Activated T-cell treated with anti-CD3 and anti-CD28 coated beads, Interleukin-2, amount 50 U/mL, for 72 hours (primary cell): ENCODE measurements around the gene CNTFR. TPM values are rescaled to one million over a fixed set of nuclear protein-coding genes. Genes with fewer than 3 reads are reported as not detected.

Experiments
- ATAC-seq, 2 donors: fragments of 150-1000 bp; cut with Tn5 transposase; replicated peaks in 1 of 2; 2 replicates each; pipeline ENCODE4 v1.10.0; 2021; ENCODE audit warnings: moderate library complexity in 2 of 2, mild to moderate bottlenecking in 1 of 2
- DNase-seq, 2 donors: peaks; one replicate each; pipeline ENCODE4 v3.0.0; 2021 to 2022; ENCODE audit warnings: mixed read lengths in 1 of 2
- H3K27ac Mint-ChIP-seq: one replicate; pipeline ENCODE4 v1.8.0; 2022; ENCODE audit warnings: mild to moderate bottlenecking, moderate library complexity, mixed read lengths
- H3K27me3 Mint-ChIP-seq: one replicate; pipeline ENCODE4 v1.8.0; 2022; ENCODE audit warnings: low read depth, mixed read lengths
- H3K36me3 Mint-ChIP-seq, 2 donors: one replicate each; pipeline ENCODE4 v1.8.0; 2022; ENCODE audit warnings: mixed read lengths in 2 of 2, mild to moderate bottlenecking in 1 of 2; ENCODE audit not compliant: insufficient read depth in 2 of 2
- H3K4me1 Mint-ChIP-seq: one replicate; pipeline ENCODE4 v1.8.0; 2022; ENCODE audit warnings: low read depth, mixed read lengths
- H3K4me3 Mint-ChIP-seq, 2 donors: one replicate each; pipeline ENCODE4 v1.8.0; 2022; ENCODE audit warnings: mild to moderate bottlenecking in 2 of 2, mixed read lengths in 2 of 2, moderate library complexity in 2 of 2
- H3K9me3 Mint-ChIP-seq, 2 donors: one replicate each; pipeline ENCODE4 v1.8.0; 2022; ENCODE audit warnings: mixed read lengths in 2 of 2
- total RNA-seq, 2 donors: library from RNA; stranded (reverse); gene quantifications; one replicate each; pipeline ENCODE4 v1.2.3, GENCODE V29; 2022

CNTFR gene
- total RNA-seq, 2 donors from 2014 or later: not detected

GRCh38 chr9:34578241-34579103 lies 11.1 kb downstream of the CNTFR start:
- H3K27me3 Mint-ChIP-seq: peaks cover 70% of the 10 kb centered on the region
- H3K27ac Mint-ChIP-seq: no peak overlapping the region
- no peaks in the 10 kb centered on the region for H3K36me3 Mint-ChIP-seq
- peaks cover 12% of the 10 kb centered on the region for H3K4me1 Mint-ChIP-seq
- peak; percentile 20 to 24 for DNase-seq
- no peaks in the 10 kb centered on the region for H3K9me3 Mint-ChIP-seq
- peak overlapping the region in 1 of 2 donors; percentile 49 for H3K4me3 Mint-ChIP-seq
- peak; percentile 55 to 67 for ATAC-seq

GRCh38 chr9:34577400-34578240 lies 11.9 kb downstream of the CNTFR start:
- peak overlapping the region; percentile 48 to 79 for H3K4me3 Mint-ChIP-seq
- no peaks in the 10 kb centered on the region for H3K36me3 Mint-ChIP-seq
- peaks cover 12% of the 10 kb centered on the region for H3K4me1 Mint-ChIP-seq
- peaks cover 64% of the 10 kb centered on the region for H3K27me3 Mint-ChIP-seq
- DNase-seq: no peak
- peak in 1 of 2 donors; percentile 26 for ATAC-seq
- H3K27ac Mint-ChIP-seq: no peak overlapping the region
- H3K9me3 Mint-ChIP-seq: no peaks in the 10 kb centered on the region

- H3K4me3 Mint-ChIP-seq: peak overlapping the region; percentile 48 to 79
- no peak overlapping the region for H3K27ac Mint-ChIP-seq
- ATAC-seq (no peak), DNase-seq (no peak)
- H3K4me1 Mint-ChIP-seq: peaks cover 12% of the 10 kb centered on the region
- no peaks in the 10 kb centered on the region for H3K36me3 Mint-ChIP-seq
- H3K27me3 Mint-ChIP-seq: peaks cover 59% of the 10 kb centered on the region
- no peaks in the 10 kb centered on the region for H3K9me3 Mint-ChIP-seq
These were observed 12.7 kb downstream of the CNTFR start for GRCh38 chr9:34576597-34577399.

DNA sequence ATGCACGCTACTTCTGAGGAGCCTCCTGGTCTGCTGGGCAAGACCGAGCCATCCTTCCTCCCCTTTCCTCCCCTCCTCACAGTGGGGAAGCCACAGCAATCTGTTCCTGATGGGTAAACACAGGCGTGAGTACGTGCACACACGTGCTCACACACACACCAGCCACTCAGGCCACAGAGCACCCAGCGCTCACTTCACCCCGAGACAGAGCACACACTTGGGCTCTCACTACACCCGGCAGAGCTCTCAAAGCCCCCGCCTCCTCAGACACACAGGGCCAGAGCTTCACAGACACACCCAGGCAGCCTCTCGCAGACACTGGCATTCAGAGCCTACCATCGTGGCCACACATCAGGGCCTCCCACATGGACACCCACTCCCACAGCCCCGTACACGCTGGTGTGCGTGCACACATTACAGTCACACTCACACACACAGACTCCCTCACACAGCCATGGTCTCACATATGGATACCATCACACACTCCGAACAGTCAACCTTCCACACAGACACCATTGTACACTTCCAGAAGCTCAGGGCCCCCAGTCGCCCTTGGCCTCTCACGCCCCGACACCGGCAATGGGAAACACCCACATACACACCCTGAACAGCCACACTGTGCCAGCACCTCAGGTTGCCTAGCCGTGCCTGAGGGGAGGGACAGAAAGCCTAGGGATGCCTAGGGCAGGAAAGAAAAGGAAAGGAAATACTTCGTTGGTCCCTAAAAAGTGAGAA lies 13.5 kb downstream of the CNTFR start:
- no peak for ATAC-seq
- Mint-ChIP-seq H3K27me3 (peaks cover 51% of the 10 kb centered on the region), H3K4me3 (no peak overlapping the region), H3K9me3 (no peaks in the 10 kb centered on the region), H3K36me3 (no peaks in the 10 kb centered on the region), H3K27ac (no peak overlapping the region), H3K4me1 (peaks cover 12% of the 10 kb centered on the region)
- DNase-seq: no peak

DNA sequence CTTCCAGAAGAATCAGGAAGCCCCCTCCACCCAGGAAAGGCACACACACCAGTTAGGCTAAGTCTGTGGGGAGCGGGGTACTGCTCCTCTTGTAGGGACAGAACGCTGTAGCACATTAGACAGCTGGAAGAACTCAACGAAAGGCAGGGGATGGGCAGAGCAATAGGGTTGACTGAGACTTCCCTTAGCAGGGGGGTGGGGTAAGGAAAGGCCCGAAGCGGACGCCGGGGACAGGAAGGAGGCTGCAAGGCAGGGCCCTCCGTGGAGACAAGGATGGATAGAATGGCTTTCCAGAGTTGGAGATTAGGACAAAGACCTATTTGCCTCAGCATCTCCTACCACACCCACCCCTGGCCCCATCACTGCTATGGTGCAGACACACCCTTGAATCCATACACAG lies 14.3 kb downstream of the CNTFR start:
- peaks cover 12% of the 10 kb centered on the region for H3K4me1 Mint-ChIP-seq
- peaks cover 43% of the 10 kb centered on the region for H3K27me3 Mint-ChIP-seq
- H3K36me3 Mint-ChIP-seq: no peaks in the 10 kb centered on the region
- H3K27ac Mint-ChIP-seq: no peak overlapping the region
- no peak overlapping the region for H3K4me3 Mint-ChIP-seq
- ATAC-seq (no peak), DNase-seq (no peak)
- H3K9me3 Mint-ChIP-seq: no peaks in the 10 kb centered on the region

GRCh38 chr9:34574571-34574970 lies 15.0 kb downstream of the CNTFR start:
- Mint-ChIP-seq H3K9me3 (no peaks in the 10 kb centered on the region), H3K4me3 (no peak overlapping the region), H3K4me1 (peaks cover 11% of the 10 kb centered on the region), H3K36me3 (no peaks in the 10 kb centered on the region), H3K27me3 (peaks cover 42% of the 10 kb centered on the region), H3K27ac (no peak overlapping the region)
- ATAC-seq (no peak), DNase-seq (no peak)

DNA sequence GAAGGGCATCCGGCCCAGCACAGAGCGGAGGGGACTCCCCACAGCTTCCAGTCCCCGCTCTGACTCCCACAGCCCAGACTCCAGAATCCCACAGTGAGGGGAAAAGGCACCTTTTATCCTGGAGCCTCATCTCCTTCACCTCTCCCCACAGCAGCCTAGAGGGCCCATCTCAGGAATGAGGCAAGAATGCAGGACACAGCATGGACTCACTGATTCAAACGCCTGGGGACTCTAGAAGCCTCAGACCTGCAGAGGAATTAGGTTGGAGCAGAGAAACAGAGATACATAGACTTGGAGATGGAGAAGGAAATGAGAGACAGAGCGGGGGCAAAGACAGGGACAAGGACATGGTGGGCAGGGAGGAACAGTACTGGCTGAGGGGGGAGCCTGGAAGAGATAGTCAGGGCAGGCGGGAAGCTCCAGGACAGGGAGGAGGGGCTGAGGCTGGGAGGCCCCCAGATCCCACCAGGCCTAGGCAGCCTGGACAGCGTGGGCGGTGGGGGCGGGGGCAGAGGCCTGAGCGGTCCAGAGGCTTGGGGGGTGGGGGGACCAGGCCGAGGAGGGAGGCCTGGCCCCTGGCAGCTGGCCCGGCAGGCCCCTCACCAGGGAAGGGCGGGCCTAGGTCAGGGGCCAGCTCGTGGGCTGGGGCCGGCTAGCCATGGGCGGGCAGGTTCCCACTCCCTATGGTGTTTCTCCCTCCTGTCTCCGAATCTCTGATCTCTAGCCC lies 15.8 kb downstream of the CNTFR start:
- ATAC-seq: no peak
- Mint-ChIP-seq H3K36me3 (no peaks in the 10 kb centered on the region), H3K27me3 (peaks cover 35% of the 10 kb centered on the region)

GRCh38 chr9:34572628-34573027 lies 16.9 kb downstream of the CNTFR start:
- H3K27ac Mint-ChIP-seq: no peak overlapping the region
- H3K4me1 Mint-ChIP-seq: peaks cover 6% of the 10 kb centered on the region
- DNase-seq (no peak), ATAC-seq (peak; percentile 67)
- no peak overlapping the region for H3K4me3 Mint-ChIP-seq
- H3K36me3 Mint-ChIP-seq: no peaks in the 10 kb centered on the region
- peaks cover 29% of the 10 kb centered on the region for H3K27me3 Mint-ChIP-seq
- no peaks in the 10 kb centered on the region for H3K9me3 Mint-ChIP-seq

More for the DNA sequence above, 15.8 kb downstream of the CNTFR start:
- no peak for DNase-seq
- Mint-ChIP-seq H3K9me3 (no peaks in the 10 kb centered on the region), H3K4me3 (no peak overlapping the region), H3K4me1 (peaks cover 7% of the 10 kb centered on the region), H3K27ac (no peak overlapping the region)

DNA sequence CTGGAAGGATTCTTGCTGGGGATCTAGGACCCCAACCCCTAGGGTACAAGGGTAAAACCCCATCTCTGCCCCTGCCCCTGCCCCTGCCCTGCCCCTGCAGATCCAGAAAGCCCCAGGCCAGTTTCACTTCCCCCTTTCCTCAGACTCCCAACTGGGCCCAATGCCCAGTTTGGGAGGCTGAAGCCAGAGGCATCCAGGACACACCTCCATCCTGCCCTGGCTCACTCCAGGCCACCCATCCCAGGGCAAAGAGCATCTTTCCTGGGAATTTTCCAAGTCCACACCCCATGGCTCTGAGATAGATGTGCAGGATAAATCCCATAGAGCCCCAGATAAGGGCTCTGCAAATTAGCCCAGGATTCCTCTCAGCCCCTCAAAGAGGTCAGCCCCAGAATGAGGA lies 17.4 kb downstream of the CNTFR start:
- no peak for ATAC-seq
- Mint-ChIP-seq H3K27me3 (peaks cover 29% of the 10 kb centered on the region), H3K27ac (no peak overlapping the region), H3K36me3 (no peaks in the 10 kb centered on the region), H3K9me3 (no peaks in the 10 kb centered on the region), H3K4me3 (no peak overlapping the region), H3K4me1 (peaks cover under 1% of the 10 kb centered on the region)
- DNase-seq: no peak

- Mint-ChIP-seq H3K4me3 (no peak overlapping the region), H3K27me3 (peaks cover 29% of the 10 kb centered on the region), H3K27ac (no peak overlapping the region), H3K4me1 (no peaks in the 10 kb centered on the region), H3K9me3 (no peaks in the 10 kb centered on the region), H3K36me3 (no peaks in the 10 kb centered on the region)
- no peak for ATAC-seq
- DNase-seq: no peak
These were observed 18.1 kb downstream of the CNTFR start for GRCh38 chr9:34571481-34571810.

DNA sequence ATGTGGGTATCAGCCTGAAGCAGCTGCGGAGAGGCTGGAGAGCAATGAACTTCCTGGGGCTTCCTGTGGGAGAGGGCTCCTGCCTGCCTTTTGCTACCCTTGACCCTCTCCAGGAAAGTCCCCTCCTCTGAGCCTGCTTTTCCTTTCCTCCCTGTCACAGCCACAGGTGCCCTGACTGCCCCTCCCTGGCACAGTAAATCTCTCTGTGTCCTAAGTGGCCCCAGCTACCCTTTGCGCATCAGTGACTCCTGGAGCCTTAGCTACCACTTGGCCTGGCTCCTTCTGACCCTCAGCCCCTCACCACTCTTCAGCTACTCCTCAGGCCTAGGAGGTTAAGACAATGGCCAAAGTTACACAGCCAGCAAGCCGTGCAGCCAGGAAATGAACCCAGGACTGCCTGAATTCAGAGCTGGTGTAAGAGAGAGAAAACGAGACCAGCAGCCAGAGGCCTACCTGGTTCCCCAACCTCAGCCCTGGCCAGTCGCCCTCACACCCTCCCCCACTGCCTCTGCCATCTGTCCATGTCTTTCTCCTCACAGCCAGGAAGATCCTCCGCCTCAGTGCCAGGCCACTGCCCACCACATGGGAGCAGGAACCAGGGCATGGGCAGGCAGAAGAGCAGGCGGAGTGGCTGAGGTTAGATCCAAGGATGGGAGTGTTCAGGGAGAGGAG lies 18.6 kb downstream of the CNTFR start:
- Mint-ChIP-seq H3K36me3 (no peaks in the 10 kb centered on the region), H3K27me3 (peaks cover 24% of the 10 kb centered on the region), H3K9me3 (no peaks in the 10 kb centered on the region), H3K4me3 (no peak overlapping the region), H3K27ac (no peak overlapping the region), H3K4me1 (no peaks in the 10 kb centered on the region)
- DNase-seq (no peak), ATAC-seq (no peak)
